Inflammatory macrophage (primary cell): Measurements from ENCODE around the gene ARFGEF3.

Experiments
- DNase-seq, 2 donors: peaks; one replicate each; pipeline ENCODE4 v3.0.0-alpha.2; 2020 to 2022

Gene ARFGEF3

DNA sequence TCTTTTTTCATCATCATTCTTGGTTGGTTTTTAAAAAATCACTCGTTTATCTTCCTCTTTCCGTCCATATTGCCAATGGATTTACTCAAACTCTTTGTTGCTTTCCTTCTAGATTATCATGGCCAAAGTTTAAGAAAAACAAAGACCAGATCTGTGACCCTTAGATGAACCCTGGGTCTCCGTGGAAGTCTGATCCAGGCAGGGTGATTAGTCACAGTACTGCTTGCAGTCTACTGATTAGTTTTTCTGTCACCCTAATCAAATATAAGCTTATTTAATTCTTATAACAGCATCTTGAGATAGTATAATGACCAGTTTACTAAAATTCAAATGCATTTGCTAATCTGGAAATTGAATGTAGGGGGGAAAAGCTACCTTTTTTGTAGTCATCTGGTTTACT, 210.0 kb downstream of the ARFGEF3 start:
- no peak for DNase-seq

DNA sequence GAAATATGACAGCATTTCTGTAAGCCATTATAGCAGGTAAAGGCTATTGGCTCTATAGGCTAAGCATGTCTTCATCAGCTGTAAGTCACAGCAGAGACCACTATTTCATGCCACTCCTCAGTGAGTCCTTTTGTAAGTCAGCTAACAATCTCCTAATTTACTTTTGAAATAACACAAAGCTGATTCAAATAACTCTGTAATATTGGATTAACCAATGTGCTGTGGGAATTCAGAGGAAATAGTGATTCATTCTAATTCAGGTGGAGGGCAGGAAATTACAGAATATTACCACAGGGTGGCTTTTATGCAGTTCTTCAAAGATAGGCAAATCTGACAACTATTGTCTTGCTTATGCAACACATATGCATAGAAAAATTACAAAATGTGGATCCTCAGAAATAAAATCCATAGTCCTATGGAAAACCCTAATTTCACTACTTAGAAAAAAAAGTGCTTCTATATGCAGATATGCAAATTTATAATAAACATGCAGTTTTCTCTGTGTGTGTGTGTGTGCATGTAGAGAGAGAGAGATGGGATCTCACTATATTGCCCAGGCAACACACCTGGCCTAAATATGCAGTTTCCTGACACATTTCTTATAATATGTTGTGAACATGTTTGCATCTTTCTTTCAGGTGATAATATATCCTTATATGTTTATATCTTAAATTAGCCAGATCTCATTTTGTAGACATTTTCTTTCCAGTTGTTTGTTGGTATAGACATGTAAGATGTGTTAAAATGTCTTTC, 211.1 kb downstream of the ARFGEF3 start:
- no peak for DNase-seq

DNA sequence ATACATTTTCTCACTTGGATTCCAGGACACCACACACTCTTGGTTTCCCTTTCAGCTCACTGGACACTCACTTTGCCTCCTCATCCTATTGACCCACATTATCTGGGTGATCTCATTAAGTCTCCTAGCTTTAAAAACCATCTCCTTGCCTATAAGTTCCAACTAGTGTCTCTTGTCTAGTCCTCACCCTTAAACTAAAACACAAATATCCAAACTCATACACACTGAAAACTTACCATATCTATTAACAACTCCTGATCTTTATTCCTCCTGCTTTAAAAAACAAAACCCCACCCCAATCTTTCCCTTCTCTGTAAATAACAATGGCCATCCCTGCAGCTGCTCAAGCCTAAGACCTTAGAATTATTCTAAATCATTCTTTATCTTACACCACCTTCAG, 212.5 kb downstream of the ARFGEF3 start:
- no peak for DNase-seq

GRCh38 chr6:138374815-138375214, 213.1 kb downstream of the ARFGEF3 start:
- DNase-seq = no peak

DNA sequence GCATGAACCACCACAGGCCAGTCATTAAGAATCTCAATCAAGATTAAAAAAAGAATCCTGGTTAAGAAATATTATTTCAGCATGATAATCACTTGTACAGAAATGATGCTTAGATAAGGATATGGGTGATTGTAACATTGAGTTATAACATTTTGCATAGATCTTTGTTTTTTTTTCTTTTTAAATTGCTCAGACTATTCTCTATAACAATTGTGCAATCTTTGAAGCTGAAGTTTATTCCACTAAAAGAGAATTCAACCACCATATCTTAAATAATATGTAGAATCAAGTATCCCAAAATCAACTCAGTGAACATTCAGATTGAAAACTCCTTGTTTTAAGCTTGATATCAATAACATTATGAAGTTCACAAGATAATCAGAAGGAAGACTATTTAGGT, 215.3 kb downstream of the ARFGEF3 start:
- no peak for DNase-seq

DNA sequence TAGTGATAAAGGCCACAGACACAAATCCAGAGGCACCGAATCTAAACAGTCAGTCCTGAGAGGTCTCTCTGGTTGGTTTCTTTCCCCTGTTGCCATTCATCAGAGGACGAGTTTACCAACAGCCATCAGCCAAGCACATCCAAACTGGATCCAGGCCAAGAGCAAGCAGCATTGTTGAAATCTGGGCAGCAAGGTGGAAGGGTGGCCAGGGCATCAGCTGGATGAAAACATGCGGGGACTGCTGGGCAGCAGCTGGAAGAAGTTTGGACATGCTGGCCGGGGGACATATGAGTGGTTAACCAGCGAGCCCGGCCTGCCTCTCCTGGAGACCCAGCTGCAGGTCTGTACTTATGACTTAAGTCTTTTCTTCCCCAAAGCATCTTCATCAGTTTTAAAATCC, 216.1 kb downstream of the ARFGEF3 start, which contains the start of gene SMIM28:
SMIM28 (plus strand) TSS at position 62 of the 400 bp plus-strand sequence; CDS start at position 230, 168 bp downstream.
- no peak for DNase-seq

- no peak for DNase-seq
Measured at GRCh38 chr6:138378463-138378862, 216.7 kb downstream of the ARFGEF3 start.

DNA sequence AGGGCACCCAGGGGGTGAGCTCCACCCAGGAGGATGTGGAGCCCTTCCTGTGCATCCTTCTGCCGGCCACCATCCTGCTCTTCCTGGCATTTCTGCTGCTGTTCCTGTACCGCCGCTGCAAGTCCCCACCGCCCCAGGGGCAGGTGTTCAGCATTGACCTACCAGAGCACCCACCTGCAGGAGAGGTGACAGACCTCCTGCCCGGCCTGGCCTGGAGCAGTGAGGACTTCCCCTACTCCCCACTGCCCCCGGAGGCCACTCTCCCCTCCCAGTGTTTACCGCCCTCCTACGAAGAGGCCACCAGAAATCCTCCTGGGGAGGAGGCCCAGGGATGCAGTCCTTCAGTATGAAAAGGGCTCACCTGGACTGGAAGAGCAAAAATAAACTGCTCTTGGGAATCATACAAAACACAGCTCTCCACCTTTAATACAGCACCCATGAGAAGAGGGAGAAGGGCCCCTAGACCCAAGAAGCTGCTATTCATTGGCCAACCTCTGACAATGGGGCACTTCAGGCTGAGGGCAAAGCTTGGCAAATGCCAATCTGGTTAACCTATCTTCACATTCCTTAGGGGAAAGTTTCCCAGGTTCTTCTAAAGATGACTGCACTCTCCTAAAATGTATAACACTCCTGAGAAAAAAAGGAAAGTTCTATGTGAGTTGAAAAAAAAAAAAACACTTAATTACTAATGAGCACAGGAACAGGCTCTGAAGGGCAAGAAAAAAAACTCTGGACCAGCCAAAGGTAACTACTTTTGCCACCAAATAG, 220.9 kb downstream of the ARFGEF3 start:
- no peak for DNase-seq

- DNase-seq = no peak
Measured at GRCh38 chr6:138383776-138384175, 222.0 kb downstream of the ARFGEF3 start.

- DNase-seq = no peak
Measured at GRCh38 chr6:138386897-138387296, 225.2 kb downstream of the ARFGEF3 start.

DNA sequence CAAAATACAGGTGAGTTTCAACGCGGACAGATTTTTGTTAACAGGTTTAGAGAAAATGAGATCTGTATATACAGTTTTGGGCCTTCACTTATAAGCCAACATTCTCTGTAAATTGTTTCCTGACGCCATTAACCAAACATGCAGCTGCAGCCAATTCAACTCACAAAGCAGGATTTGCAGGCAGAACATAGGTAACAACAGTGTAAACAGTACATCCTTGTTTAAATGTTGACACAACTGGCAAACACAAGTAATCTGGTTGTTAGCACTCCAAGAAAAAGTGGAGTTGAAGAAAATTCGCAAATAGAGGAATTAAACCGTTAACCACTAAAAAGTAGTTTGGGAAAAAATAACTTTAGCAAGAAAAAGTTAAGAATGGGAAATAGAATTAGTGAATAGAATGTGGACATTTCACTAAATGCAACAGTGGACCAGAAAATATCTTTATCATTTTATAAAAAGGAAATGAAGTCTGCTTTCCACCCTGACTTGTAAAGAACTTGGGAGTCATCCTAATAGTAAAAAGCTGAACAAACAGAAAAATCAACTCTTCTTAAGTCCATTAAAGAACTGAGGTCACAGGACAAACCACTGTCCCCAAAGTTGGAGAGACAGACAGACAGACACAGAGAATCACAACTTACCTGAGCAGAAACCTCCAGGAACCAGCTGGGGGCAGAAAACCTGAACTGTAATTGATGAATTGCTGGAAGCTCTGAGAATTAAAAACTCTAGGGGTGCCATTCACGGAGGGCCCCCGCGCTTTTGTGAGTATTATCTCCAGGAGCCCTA, 226.0 kb downstream of the ARFGEF3 start:
- no peak for DNase-seq

DNA sequence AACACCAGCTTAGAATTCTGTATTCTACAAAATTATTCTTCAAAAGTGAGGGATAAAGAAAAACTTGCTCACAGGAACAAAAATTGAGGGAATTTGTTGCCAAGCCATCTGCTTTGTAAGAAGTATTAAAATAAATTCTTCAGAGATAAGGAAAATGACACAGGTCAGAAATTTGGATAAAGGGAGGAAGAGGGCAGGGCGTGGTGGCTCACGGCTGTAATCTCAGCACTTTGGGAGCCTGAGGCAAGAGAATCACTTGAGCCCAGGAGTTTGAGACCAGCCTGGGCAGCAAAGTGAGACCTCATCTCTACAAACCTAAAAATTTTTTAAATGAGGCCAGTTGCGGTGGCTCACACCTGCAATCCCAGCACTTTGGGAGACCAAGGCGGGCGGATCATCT, 227.8 kb downstream of the ARFGEF3 start:
- DNase-seq = no peak
